ENCODE results near the gene PLCD3.

DNA sequence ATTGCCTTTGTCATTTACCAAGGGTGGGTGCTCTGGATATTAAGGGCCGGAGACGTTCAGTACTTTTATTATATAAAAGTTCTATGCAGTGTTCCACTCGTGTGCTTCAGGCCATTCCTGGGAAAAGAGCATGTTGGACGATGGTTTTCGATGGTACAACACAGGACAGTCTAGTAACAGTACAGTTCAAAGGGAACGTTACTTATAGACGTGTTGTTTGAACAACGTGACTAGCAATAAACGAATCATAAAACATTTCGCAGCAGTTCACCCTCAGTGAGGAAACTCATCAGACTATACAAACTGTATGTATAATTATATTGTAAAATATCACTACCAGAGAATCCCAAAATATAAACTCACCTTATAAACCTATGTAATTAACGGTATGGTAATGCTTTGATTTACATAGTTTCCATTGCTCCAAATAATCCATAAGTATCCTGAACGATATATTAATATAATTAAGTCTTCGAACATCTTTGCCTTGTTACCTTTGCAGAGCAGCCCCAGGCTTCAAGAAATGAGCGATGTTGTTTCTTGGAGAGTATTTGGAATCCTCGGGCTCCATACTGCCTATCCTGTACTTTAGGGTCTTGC is 70.6 kb downstream of the PLCD3 start:
- TF ChIP-seq, protein P1, sequence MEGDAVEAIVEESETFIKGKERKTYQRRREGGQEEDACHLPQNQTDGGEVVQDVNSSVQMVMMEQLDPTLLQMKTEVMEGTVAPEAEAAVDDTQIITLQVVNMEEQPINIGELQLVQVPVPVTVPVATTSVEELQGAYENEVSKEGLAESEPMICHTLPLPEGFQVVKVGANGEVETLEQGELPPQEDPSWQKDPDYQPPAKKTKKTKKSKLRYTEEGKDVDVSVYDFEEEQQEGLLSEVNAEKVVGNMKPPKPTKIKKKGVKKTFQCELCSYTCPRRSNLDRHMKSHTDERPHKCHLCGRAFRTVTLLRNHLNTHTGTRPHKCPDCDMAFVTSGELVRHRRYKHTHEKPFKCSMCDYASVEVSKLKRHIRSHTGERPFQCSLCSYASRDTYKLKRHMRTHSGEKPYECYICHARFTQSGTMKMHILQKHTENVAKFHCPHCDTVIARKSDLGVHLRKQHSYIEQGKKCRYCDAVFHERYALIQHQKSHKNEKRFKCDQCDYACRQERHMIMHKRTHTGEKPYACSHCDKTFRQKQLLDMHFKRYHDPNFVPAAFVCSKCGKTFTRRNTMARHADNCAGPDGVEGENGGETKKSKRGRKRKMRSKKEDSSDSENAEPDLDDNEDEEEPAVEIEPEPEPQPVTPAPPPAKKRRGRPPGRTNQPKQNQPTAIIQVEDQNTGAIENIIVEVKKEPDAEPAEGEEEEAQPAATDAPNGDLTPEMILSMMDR (conservative IDR thresholded peaks at IDR 0.05; ENCODE audit: low read depth, low read length) = no peak
- TF ChIP-seq EZH2 (IDR thresholded peaks at IDR 0.05; ENCODE audit: low read length, unreplicated experiment) = no peak
- TF ChIP-seq EZH2phosphoT487 (IDR thresholded peaks at IDR 0.05; ENCODE audit: borderline replicate concordance, low read length) = no peak

Measured in PC-3 (cell line).